Measurements from ENCODE around the gene RTN4.

RTN4 gene

DNA sequence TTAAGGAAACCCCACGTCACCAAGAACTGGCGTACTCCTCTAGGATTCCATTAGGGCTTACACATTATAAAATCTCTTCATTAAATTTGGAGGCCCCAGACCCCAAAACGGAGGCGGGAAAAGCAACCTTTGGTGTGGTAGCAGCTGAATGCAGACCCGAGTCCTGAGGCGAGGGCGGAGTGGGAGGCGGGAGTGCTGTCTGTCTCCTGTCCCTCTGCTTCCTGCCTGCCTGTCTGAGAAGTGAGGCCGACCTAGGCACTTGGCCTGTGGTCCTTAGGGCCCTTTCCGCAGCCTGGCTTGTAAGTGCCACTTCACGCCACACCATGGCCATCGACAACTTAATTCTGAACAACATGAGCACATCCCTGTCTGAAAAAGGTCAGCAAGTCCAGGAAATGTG is 102.1 kb downstream of the RTN4 start:
- no peak for DNase-seq

DNA sequence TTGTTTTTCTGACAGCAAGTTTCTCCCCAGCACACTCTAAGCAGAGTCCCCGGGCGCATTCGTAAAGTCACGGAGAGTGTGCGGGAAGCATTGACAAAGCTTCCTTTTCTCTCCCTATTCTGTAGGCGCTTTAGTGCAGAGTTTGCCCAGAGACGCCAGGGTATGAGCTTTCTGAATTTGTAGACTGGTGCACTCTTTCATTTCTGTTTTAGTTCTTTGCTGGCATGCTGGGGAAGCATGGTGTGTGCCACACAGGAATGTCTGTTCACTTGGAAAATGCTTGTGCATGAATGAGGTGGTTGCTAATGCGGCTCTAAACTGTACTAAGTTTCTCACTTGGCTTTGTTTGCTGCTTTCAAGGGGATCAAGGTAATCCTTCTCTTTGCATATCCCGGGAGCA is 102.6 kb downstream of the RTN4 start:
- DNase-seq = no peak

DNA sequence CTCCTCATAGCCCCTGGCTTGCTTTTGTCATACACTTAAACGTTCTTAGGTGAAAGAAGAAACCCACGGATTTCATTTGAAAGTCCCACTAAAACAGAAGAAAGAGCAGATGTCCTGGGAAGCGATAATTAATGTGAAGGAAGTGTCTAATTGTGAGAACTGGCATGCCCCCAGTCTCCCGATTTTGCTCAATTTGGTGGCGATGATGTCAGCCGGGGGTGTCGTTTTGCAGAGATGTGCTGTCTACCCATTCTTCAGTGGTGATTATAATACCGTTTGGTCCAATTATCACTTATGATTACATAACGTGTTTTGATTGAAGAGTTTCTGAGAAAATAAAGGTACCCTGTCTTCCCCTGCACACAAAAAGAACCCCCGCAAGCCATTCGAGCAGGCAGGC is 103.1 kb downstream of the RTN4 start:
- DNase-seq = no peak

DNA sequence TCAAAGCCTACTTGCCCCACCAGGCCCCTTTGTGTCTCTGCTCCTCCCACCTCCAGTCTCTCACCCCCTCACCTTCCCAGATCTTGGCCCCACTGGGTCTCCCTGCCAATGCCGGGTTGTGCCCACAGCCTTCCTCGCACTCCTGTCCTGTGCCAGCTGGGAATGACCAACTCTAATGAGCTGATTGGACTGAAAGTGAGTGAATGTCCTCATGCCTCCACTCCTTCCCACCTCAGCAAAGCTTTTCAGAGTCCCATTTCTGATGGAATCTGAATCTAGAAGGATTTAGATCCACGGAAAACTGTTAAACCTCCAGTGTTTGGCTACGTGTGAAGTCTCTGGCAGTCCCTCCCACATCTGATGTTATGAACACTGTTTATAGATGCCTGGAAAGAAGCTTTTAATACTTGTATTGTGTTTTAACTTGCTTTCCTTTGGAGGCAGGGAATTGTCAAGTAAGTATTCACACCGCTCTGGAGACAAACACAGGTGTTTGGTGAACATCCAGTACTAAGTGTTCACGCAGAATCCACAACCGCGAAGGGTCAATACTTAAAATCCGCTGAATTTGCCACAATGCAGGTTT is 103.9 kb downstream of the RTN4 start:
- DNase-seq = no peak

DNA sequence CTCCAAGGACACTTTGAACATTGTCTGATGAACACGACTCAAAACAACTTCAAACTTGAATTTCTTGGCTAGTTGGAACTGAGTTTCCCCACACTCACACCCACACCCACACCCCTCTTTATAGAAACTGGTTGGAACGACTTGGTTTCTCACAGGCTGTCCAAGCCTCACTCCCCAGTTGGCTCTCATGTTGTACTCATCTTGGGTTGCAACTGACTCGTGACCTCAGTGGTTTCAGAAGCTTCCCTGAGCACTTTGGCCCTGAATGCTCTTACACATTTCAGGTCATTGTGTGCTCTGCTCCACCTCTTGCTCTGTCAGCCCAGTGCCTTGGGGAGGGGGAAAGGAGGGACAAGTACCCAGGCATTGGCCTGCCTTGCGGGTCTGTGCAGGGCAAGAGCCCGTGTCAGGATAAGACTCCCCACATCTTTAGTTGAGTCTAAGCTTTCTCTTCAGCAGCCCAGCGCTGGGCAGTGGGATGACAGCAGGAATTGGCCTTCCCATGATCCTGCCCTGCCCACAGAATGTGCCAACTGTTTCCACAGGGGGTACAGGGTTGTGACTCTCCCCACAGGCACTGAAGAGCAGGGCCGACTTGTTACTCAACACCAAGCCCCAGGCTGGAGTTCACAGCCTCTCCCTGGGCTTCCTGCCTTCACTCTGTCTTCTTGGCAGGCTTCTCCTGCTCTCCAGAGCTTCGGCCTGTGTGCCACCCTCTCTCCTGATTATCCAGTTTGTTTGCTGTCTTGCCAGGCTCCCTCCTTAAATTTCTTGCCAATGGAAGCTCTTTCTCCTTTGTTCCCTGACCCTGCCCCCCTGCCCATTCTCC is 104.6 kb downstream of the RTN4 start:
- peak; percentile 25 for DNase-seq

DNA sequence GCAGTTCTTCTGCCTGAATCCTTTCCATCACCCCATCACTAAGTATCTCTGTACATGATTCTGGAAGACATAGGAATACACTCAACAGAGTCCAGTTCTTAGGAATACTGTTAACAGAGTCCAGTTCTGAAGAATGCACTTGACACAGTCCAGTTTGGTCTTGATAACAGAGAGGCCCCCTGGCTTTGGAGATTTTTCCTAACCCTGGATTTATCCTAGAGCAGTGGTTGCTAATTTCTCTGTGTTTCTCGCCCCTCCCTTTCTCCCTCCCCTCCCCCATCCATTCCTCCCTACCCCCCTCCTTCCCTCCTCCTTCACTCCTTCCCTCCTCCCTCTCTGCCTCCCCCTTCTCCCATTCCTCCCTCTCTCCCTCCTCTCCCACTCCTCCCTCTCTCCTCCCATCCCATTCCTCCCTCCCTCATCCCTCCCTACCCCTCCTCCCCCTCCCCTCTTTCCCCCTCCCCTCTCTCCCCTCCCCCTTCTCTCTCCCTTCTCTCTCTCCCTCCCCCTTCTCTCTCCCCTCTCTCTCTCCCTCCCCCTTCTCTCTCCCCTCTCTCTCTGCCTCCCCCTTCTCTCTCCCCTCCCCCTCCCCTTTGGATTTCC is 105.4 kb downstream of the RTN4 start:
- DNase-seq = no peak

DNA sequence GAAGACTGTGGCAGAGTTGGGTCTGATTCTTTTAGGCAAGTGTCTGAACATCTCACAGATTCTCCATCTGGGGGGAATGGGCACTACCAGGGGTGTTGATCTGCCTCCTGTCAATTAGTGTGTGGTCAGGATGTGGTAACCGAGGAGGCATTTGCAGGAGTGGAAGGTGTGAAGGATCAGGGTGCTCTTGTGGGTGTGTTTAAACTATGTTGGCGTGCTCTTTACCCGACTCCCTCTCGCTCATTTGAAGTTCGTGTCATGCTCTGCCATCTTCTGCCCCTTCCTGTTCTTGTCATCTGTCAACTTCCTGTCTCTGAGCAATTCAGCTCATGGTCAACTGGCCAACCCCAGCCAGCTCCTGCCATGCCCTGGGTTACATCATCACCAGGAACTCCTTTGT is 107.9 kb downstream of the RTN4 start:
- no peak for DNase-seq

DNA sequence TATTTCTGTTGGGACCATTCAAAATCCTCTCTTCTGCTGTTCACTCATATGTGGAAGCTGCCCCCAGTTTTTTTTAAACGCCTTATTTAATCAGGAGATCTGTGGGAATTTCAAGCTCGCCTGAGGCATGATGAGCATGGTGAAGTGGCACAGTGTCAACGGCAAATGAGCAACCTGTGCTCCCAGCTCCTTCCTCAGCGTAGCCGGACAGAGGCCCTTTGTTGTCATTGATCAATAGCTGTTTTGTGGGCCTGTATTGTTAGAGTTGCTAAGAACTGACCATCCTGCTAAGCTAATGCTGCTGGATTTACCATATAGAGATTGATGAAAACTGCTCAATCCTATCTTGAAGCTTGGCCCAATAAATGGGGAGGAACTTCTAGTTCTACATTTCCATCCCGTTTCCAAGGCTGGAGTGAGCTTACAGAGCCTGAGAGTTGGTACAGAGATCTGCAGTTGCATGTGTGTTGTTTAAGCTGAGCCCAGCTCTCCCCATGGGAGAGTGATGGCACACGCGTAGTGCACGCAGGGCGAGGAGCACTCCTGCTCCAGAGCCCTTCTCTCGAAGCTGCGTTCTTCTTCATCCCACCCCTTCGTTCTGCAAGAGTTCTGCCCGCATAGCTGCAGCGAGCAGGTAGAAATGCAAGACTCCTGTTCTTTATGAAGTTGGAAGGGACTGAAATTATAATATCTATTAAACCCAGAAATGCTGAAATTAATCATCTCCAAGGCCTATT is 108.8 kb downstream of the RTN4 start:
- DNase-seq = no peak

DNA sequence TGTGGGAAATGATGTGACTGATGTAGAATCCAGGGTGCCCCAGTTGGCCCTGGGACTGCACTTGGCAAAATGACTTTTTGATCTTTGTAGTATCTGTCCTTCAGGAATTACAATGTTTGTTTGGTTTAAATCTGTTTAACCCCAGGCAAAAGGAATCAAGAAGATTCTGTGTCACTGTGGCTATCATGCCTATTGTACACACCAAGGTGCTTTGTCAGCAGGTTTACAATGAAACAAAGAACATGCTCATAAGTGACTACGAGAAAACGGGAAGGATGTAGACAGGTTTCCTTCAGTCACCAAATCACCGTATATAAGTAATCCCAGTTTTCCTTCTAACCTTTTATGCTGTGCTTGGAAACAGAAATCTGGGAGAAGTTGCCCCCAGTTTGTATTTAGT is 109.5 kb downstream of the RTN4 start:
- DNase-seq = no peak

DNA sequence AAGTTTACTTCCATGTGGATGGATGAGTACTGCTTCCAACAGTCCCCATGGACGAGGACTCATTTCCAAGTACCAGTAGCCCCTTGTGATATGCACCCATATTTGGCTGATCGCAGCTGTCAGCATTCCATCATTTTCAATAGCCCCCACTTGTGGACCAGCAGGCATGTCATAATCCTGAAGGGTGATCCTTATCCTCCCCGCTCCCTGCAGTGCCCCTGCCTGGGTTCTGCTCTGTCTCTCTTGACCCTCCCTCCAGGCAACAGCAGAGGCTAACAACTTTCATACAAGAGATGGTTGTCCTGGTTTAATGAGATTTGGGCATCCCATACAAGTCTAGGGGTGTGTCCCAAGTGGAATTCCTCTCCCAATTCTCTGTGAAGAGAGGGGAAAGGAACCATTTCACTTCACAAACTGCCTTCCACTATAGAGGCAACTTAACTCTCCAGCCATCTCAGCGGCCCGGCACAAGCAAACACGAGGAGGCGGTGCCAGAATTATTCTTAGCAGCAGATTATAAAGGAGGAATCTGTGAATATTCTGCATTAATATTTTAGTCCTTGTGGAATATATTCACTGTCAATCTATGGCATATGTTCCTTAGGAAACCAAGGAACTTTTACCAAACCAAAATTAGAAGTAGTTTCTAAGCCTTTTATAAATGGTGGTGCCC is 110.7 kb downstream of the RTN4 start:
- no peak for DNase-seq

DNA sequence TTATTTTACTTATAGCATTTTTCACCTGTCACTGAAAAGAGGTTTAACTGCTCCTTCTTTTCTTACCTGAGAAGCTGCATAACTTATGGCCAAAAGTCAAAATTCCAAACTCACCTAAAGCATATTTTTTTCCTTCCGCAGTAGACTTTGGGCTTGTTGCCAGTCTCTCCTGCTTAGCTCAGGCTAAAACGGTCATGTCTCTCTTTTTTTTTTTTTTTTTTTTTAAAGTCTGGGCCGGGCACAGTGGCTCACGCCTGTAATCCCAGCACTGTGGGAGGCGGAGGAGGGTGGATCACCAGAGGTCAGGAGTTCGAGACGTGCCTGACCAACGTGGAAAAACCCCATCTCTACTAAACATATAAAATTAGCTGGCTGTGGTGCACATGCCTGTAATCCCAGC is 113.5 kb downstream of the RTN4 start:
- DNase-seq = no peak

DNA sequence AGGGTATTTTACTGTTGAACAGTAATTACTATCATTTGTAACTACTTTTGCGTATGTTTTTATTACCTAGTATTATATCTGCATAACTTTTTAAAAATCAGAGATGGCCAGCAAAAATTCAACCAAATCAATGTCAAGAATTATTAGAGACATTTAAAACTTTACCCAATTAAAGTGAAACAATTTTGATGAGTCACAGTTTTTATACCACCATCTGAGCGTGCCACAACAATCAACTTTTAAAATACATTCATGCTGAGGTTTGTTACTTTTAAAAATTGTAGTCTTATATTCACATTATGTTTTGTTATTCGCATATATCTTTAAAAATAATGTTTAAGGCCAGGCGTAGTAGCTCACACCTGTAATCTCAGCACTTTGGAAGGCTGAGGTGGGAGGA is 114.9 kb downstream of the RTN4 start:
- DNase-seq = no peak

DNA sequence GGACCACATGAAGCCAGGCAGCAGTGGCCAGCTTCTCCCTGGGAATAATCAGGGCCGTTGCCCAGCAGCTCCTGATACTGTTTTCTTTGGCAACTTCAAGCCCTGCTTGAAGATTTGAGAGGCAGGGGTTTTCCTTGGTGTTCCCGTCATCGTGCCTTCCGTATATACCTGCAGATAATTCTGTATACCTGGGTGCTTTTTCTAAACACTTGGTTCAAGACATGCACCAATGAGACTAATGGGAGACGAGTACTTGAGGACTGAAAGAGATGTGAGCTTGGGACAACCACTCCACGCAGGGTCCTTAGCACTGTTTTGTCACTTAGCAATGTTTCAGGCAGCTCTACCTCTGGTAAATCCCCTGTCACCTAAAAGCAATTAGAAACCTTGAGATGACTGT is 118.8 kb downstream of the RTN4 start:
- no peak for DNase-seq

DNA sequence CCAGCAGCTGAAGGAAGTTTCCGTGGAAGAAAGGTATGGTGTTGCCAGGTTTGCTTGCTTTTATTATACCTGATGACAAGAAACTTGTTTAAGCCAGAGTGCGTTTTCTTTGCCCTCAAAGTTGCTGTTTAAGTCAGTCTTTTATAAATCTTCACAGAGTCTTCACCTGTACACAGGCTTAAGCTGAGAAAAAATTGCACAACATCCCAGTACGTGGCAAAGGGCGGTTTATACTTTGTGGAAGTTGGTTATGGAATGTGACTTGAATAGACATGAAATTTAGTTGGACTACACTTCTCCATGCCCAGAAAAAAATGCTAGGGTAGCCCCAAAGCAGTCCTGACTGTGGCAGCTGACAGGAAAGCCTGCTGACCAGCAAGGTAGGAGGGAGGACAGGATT is 121.5 kb downstream of the RTN4 start:
- no peak for DNase-seq

DNA sequence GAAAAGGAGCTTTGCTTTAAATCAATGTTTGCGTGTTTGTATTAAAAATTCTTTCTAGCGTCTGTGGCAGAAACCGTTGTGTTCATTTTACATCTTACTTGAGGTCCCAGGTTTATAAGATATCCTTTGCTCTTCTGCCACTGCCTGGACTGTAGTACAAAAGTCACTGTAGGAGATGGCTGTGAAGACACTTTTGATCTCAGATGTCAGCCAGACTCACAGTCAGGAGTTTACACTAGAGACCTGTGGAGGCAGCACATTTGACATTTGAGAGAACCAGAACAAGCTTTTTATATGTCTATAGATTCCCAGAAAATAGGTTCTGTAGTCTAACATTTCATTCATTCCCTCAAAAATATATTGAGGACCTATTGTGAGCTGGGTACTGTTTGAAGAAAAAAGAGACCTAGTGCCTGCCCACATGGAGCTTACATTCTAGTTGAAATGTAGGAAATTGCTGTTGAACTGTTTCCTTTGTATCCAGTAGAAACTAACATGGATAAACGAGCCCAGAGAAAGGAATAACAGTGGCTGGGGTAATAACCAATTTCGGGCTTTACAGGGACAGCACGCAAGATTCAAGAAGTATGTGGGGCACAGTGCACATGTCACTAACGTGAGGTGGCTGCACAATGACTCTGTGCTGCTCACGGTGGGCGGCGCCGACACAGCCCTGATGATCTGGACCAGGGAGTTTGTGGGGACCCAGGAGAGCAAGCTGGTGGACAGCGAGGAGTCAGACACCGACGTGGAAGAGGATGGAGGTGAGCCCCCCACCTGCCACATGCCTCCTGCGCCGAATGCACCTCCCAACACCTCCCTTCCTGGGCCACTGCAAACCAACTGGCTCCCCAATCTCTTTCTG is 122.3 kb downstream of the RTN4 start:
- no peak for DNase-seq

DNA sequence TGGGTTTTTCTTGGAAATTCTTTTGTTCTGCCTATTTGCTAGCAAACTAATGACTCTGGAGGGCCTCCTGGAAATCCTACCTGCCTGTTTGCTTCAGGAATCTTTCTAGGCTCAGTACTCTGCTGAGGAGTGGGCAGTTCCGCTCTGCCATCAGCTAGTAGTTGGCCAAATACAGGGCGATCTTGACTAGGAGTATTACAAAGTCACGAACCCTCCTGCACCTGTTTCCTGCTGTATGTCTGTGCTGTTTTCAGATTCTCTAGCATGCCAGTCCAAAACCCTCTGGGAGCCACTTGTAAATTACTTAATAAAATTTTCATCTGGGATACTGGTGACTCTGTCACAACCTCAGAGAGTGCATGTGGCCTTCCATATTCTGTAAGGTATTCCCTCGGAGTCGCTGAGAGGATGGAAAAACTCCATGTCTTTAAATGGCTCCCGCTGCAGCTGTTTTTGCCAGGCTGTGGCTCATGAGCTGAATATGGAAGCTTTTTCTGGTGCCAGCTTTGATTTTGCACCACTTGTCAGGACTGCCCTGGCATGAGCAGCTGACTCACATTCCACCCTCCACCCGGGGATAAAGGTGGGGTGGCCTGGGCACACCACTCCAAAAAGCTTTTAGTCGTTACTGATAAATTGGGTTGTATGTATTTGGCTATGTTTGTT is 123.0 kb downstream of the RTN4 start:
- DNase-seq = no peak

DNA sequence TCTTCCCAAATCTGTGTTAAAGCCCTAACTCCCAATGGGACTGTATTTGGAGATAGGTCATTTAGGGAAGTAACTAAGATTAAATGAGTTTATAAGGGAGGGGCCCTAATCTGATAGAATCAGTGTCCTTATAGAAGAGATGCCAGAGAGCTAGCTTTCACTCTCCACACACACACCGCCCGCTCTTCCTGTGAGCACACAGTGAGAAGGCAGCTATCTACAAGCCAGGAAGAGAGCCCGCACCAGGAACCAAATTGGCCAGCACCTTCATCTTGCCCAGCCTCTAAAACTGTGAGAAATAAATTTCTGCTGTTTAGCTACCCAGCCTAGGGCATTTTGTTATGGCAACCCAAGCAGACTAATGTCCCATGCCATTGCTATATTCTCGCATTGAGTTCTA is 125.2 kb downstream of the RTN4 start:
- DNase-seq = no peak

DNA sequence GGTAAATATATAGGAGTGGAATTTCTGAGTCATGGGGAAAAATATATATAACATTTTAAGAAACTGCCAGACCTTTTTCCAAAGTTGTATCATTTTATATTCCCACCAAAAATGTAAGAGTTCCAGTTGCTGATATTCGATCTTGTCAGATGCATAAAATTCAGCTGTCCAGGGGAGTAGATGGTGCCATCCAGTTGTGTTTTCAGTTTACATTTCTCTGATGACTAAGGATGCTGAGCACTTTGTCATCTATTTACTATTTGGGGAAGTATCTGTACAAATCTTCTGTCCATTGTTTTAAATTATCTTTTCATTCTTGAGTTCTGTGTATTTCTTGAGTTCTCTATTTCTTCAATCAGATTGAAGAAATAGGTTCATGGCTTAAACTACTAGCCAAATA is 126.1 kb downstream of the RTN4 start:
- no peak for DNase-seq

Data from T1000 (cell line).